Panc1 (cell line): ENCODE measurements around the gene CPN1. TPM values are rescaled to one million over a fixed set of nuclear protein-coding genes. Genes with fewer than 3 reads are reported as not detected.

Experiments
- ATAC-seq: fragments of 200-7000 bp; cut with Tn5 transposase; 2 replicates; pipeline ENCODE4 v1.9.1; 2020; ENCODE audit warnings: mild to moderate bottlenecking, moderate library complexity
- BruUV-seq: library from RNA; stranded (reverse); fragments of 400-500 nt; replicated peaks from 2 replicates; lab custom pipeline; 2021; lab: Mats Ljungman, UMichigan
- CTCF ChIA-PET: fragments of 300-600 bp; sonication (Branson Sonifier 250); formaldehyde crosslinking; loops from one replicate; lab custom pipeline; 2022; ENCODE audit warnings: antibody characterized with exemption; lab: Charles Lee
- POLR2A ChIA-PET: fragments of 300-600 bp; sonication (Branson Sonifier 250); formaldehyde crosslinking; loops from one replicate; lab custom pipeline; 2022; ENCODE audit warnings: antibody characterized with exemption; lab: Charles Lee
- DNase-seq: peaks from one replicate; pipeline ENCODE4 v3.0.0-alpha.2; 2010; ENCODE audit warnings: low read depth, low spot score
- H3K27ac ChIP-seq: 2 replicates; pipeline ENCODE4 v1.5.1; 2011; ENCODE audit warnings: mild to moderate bottlenecking, low read length, inconsistent platforms
- H3K27me3 ChIP-seq: fragments of 200-500 bp; sonication (Bioruptor generic); 2 replicates; pipeline ENCODE4 v1.6.0; 2014; ENCODE audit warnings: low read length, inconsistent platforms; ENCODE audit not compliant: control insufficient read depth, insufficient read depth
- H3K36me3 ChIP-seq: fragments of 200-500 bp; sonication (Bioruptor generic); 2 replicates; pipeline ENCODE4 v1.5.1; 2014; ENCODE audit warnings: inconsistent platforms, mild to moderate bottlenecking, low read length, moderate library complexity; ENCODE audit not compliant: control insufficient read depth, insufficient read depth
- H3K4me1 ChIP-seq: 2 replicates; pipeline ENCODE4 v1.5.1; 2011; ENCODE audit warnings: inconsistent platforms, mild to moderate bottlenecking, low read length, moderate library complexity; ENCODE audit not compliant: control insufficient read depth, insufficient read depth
- H3K4me3 ChIP-seq, 2 experiments: 2 replicates each; pipeline ENCODE4 v1.5.1; 2011 to 2012; ENCODE audit warnings: low read depth in 2 of 2, low read length in 2 of 2, mild to moderate bottlenecking in 2 of 2, inconsistent platforms in 1 of 2, moderate library complexity in 1 of 2
- H3K9me3 ChIP-seq: fragments of 200-500 bp; sonication (Bioruptor generic); 2 replicates; pipeline ENCODE4 v1.5.1; 2014; ENCODE audit warnings: low read depth, mild to moderate bottlenecking, inconsistent platforms, low read length, moderate library complexity; ENCODE audit not compliant: control insufficient read depth, insufficient read depth
- POLR2AphosphoS5 ChIP-seq: IDR thresholded peaks from 2 replicates; pipeline ENCODE4 v1.6.1; 2012; ENCODE audit warnings: mild to moderate bottlenecking, low read depth, low read length, moderate library complexity
- SIN3A ChIP-seq: IDR thresholded peaks from 2 replicates; pipeline ENCODE4 v1.6.1; 2012; ENCODE audit warnings: low read depth, mild to moderate bottlenecking, low read length, moderate library complexity, borderline replicate concordance; ENCODE audit not compliant: insufficient read depth
- TCF7L2 ChIP-seq: IDR thresholded peaks from 2 replicates; pipeline ENCODE4 v1.6.1; 2011; ENCODE audit warnings: mild to moderate bottlenecking, low read depth, low read length, inconsistent platforms
- in situ Hi-C: cut with HindIII; loops from 2 replicates; pipeline ENCODE4 v1.10.0; 2016; ENCODE audit warnings: low sequenced_read_pairs, low pct_unique_long_range_greater_than_20kb
- intact Hi-C: fragments of 100-400 bp; cut with micrococcal nuclease; formaldehyde crosslinking; loops from one replicate; pipeline ENCODE4 v1.10.0; 2022; ENCODE audit not compliant: unreplicated experiment
- total RNA-seq: library from RNA; stranded (reverse); gene quantifications from one replicate; pipeline ENCODE4 v1.2.1, GENCODE V29; 2021; ENCODE audit not compliant: unreplicated experiment
- TF ChIP-seq, protein P1 (sequence below), 2 experiments: IDR thresholded peaks; 2 replicates each; pipeline ENCODE4 v1.6.1; 2011 to 2012; ENCODE audit warnings: low read depth in 2 of 2, control low read depth in 1 of 2, low read length in 1 of 2, mild to moderate bottlenecking in 1 of 2, moderate library complexity in 1 of 2; ENCODE audit not compliant: insufficient read depth in 1 of 2
- TF ChIP-seq, protein P2 (sequence below): fragments of 450-650 bp; IDR thresholded peaks from 2 replicates; pipeline ENCODE4 v1.5.1; 2017; ENCODE audit warnings: mild to moderate bottlenecking

The CPN1 gene
- total RNA-seq, 1 experiment from 2014 or later, result not detected

DNA sequence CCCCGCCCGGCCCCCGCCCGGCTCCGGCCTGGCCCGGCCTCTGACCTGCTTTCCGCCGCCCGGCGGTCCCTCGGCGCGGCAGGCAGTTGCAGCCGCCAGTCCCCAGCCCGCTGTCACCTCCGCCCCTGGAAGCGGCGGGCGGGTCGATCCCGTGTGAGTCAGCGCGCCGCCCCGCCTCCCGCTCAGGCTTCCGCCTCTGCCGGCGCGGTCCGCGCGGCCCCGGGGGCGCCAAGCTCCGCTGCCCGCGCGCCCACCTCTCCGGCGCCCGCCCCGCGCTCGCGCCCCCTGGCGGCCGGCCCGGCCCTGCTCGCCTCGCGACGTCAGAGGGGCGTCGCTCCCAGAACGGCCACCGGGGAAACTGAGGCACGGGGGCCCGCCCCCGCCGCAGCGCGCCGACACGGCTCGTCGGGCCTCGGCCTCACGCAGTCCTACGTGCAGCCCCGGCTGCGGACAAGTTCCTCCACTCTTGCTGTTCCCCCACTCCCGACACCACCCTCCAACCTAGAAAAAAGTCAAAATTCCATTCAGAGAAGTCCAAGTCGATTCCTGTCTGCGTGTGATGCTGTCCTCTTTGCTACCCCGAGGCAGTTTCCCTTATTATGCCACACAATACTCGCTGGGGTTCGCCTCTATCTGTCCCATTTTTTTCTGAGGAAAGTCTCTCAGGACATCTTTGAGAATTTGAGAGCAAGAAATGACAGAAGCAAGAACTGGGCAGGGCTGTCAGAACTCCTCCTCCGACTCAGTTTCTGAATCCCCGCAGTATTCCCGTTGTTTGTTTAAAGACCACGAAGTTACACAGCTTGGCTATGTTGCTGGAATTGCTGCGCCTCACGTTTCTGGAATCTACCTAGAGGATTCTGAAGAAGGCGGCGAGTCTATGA is 71.6 kb downstream of the CPN1 start, which contains the start of gene DNMBP:
DNMBP (minus strand) TSS at position 155 of the 884 bp plus-strand sequence. CDS start 37,823 bp downstream, outside the sequence.
- intact Hi-C loops (loop anchor here (2.0 kb wide), 2 partner anchors 35 to 73 kb away; no protein-coding TSS in a partner anchor), in situ Hi-C loops (no loop called here)
- Histone ChIP-seq H3K9me3 (no peaks in the 10 kb centered on the region), H3K27me3 (no peaks in the 10 kb centered on the region), H3K27ac (peak within 1 kb of the TSS; percentile 99), H3K4me3 (peak within 1 kb of the TSS; percentile 77 to 91), H3K4me1 (peaks cover 26% of the 10 kb centered on the region), H3K36me3 (peaks cover 11% of the 10 kb centered on the region; the same call in 1 of the 2 replicates)
- TF ChIP-seq, protein P1, sequence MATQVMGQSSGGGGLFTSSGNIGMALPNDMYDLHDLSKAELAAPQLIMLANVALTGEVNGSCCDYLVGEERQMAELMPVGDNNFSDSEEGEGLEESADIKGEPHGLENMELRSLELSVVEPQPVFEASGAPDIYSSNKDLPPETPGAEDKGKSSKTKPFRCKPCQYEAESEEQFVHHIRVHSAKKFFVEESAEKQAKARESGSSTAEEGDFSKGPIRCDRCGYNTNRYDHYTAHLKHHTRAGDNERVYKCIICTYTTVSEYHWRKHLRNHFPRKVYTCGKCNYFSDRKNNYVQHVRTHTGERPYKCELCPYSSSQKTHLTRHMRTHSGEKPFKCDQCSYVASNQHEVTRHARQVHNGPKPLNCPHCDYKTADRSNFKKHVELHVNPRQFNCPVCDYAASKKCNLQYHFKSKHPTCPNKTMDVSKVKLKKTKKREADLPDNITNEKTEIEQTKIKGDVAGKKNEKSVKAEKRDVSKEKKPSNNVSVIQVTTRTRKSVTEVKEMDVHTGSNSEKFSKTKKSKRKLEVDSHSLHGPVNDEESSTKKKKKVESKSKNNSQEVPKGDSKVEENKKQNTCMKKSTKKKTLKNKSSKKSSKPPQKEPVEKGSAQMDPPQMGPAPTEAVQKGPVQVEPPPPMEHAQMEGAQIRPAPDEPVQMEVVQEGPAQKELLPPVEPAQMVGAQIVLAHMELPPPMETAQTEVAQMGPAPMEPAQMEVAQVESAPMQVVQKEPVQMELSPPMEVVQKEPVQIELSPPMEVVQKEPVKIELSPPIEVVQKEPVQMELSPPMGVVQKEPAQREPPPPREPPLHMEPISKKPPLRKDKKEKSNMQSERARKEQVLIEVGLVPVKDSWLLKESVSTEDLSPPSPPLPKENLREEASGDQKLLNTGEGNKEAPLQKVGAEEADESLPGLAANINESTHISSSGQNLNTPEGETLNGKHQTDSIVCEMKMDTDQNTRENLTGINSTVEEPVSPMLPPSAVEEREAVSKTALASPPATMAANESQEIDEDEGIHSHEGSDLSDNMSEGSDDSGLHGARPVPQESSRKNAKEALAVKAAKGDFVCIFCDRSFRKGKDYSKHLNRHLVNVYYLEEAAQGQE (IDR thresholded peaks at IDR 0.05; ENCODE audit: insufficient read depth in 1 of 2, low read depth in 2 of 2, low read length in 1 of 2), result no peak
- TF ChIP-seq POLR2AphosphoS5 (no peak; the same call in 1 of the 2 replicates), SIN3A (peak; percentile 95; the same call in 1 of the 2 replicates), TCF7L2 (0 out of 2 replicates have a peak, but pooled peaks have one; percentile 40)
- TF ChIP-seq, protein P2, sequence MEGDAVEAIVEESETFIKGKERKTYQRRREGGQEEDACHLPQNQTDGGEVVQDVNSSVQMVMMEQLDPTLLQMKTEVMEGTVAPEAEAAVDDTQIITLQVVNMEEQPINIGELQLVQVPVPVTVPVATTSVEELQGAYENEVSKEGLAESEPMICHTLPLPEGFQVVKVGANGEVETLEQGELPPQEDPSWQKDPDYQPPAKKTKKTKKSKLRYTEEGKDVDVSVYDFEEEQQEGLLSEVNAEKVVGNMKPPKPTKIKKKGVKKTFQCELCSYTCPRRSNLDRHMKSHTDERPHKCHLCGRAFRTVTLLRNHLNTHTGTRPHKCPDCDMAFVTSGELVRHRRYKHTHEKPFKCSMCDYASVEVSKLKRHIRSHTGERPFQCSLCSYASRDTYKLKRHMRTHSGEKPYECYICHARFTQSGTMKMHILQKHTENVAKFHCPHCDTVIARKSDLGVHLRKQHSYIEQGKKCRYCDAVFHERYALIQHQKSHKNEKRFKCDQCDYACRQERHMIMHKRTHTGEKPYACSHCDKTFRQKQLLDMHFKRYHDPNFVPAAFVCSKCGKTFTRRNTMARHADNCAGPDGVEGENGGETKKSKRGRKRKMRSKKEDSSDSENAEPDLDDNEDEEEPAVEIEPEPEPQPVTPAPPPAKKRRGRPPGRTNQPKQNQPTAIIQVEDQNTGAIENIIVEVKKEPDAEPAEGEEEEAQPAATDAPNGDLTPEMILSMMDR, result peak; percentile 99
- POLR2A ChIA-PET, result no interaction called here
- no peak for DNase-seq
- BruUV-seq, result no TSS peak
- ATAC-seq, result peak; percentile 90
- CTCF ChIA-PET, result interaction anchor here (0.5 to 1.1 kb wide), 2 partner anchors 35 to 1329 kb away, joined by 5 to 6 read pairs; no protein-coding TSS in a partner anchor

DNA sequence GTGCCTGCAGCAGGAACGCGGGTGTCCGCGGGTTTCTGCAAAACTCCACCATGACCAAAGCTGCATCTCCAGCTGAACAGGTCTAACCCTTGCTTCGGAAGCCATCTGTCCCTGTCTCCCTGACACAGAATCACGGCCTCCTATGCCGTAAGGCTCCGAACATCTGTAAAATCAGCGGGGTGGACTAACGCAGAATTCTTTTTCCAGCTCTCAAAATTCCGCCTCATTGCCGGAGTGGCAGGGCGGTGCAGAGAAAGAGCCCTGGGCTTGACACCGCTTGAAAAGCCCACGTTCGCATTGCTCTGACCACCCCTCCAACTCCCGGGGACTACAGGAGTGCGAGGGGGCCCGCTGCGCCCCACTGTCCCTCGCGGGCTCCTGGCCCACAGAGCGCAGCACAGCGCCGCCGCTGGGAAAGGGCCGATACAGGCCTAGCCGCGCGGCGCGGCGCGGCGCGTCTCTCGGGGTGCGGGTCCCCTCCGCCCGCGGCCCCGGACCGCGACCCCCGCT is 72.3 kb downstream of the CPN1 start:
- in situ Hi-C loops (no loop called here), intact Hi-C loops (no loop called here)
- TF ChIP-seq, protein P1 (IDR thresholded peaks at IDR 0.05; ENCODE audit: insufficient read depth in 1 of 2, low read depth in 2 of 2, low read length in 1 of 2), result no peak
- TF ChIP-seq, protein P2, result no peak
- no peak; the same call in 1 of the 2 replicates for TF ChIP-seq SIN3A
- TF ChIP-seq TCF7L2, result no peak
- TF ChIP-seq POLR2AphosphoS5, result no peak
- Histone ChIP-seq H3K9me3 (no peaks in the 10 kb centered on the region), H3K4me3 (peak overlapping the region; percentile 77 to 91), H3K27ac (peak overlapping the region; percentile 99), H3K36me3 (peaks cover 11% of the 10 kb centered on the region; the same call in 1 of the 2 replicates), H3K4me1 (peaks cover 33% of the 10 kb centered on the region), H3K27me3 (no peaks in the 10 kb centered on the region)
- ChIA-PET POLR2A (interaction anchor here (0.6 kb wide), 1 partner anchor 269 kb away, joined by 3 read pairs; no protein-coding TSS in a partner anchor), CTCF (interaction anchor here (0.5 to 1.1 kb wide), 5 partner anchors 8 to 1330 kb away, joined by 3 to 6 read pairs (median 5); no protein-coding TSS in a partner anchor)
- ATAC-seq (peak; percentile 70), DNase-seq (no peak)
- no TSS peak for BruUV-seq
